Liver (tissue), 9 donors: ENCODE results near the gene HMX2. TPM values are rescaled to one million over a fixed set of nuclear protein-coding genes. Genes with fewer than 3 reads are reported as not detected.
A peak's percentile ranks its signal among the peaks of the same experiment; 100 is the strongest.

Experiments
- DNase-seq: peaks from one replicate; pipeline ENCODE4 v3.0.0-alpha.2; 2017; ENCODE audit warnings: low spot score
- H3K27ac ChIP-seq, 2 donors: one replicate each; pipeline ENCODE4 v1.7.0; 2013; ENCODE audit warnings: inconsistent platforms in 2 of 2, low read length in 2 of 2, control low read depth in 1 of 2, low read depth in 1 of 2, mild to moderate bottlenecking in 1 of 2
- H3K27me3 ChIP-seq, 4 donors: one replicate each; pipeline versions ENCODE4 v1.6.1 to v1.7.0; 2013; ENCODE audit warnings: low read length in 3 of 4, inconsistent platforms in 1 of 4, mild to moderate bottlenecking in 1 of 4, moderate library complexity in 1 of 4; ENCODE audit not compliant: control insufficient read depth in 4 of 4, insufficient read depth in 4 of 4
- H3K36me3 ChIP-seq, 4 donors: one replicate each; pipeline versions ENCODE4 v1.6.1 to v1.7.0; 2013; ENCODE audit warnings: low read length in 3 of 4, mild to moderate bottlenecking in 3 of 4, low read depth in 1 of 4, moderate library complexity in 1 of 4; ENCODE audit not compliant: control insufficient read depth in 4 of 4, insufficient read depth in 3 of 4
- H3K4me1 ChIP-seq, 4 donors: one replicate each; pipeline versions ENCODE4 v1.6.1 to v1.7.0; 2013; ENCODE audit warnings: low read length in 3 of 4, mild to moderate bottlenecking in 3 of 4, moderate library complexity in 1 of 4; ENCODE audit not compliant: control insufficient read depth in 4 of 4, insufficient read depth in 4 of 4
- H3K4me3 ChIP-seq, 3 donors: one replicate each; pipeline versions ENCODE4 v1.6.1 to v1.7.0; 2013; ENCODE audit warnings: low read length in 3 of 3, control low read depth in 1 of 3, low read depth in 1 of 3, mild to moderate bottlenecking in 1 of 3
- H3K9ac ChIP-seq, 2 donors: one replicate each; pipeline ENCODE4 v1.7.0; 2013; ENCODE audit warnings: low read length in 2 of 2, mild to moderate bottlenecking in 2 of 2, moderate library complexity in 2 of 2, control low read depth in 1 of 2, low read depth in 1 of 2
- H3K9me3 ChIP-seq, 4 donors: one replicate each; pipeline versions ENCODE4 v1.6.1 to v1.7.0; 2013; ENCODE audit warnings: low read length in 3 of 4; ENCODE audit not compliant: control insufficient read depth in 4 of 4
- EGR1 ChIP-seq, 2 donors: IDR thresholded peaks; 2 replicates each; pipeline ENCODE4 v1.6.1; 2016 to 2018; ENCODE audit warnings: antibody characterized with exemption in 2 of 2, low read depth in 2 of 2
- FOXA1 ChIP-seq: IDR thresholded peaks from 2 replicates; pipeline ENCODE4 v1.6.1; 2016; ENCODE audit warnings: antibody characterized with exemption
- FOXA2 ChIP-seq: IDR thresholded peaks from 2 replicates; pipeline ENCODE4 v1.6.1; 2016; ENCODE audit warnings: antibody characterized with exemption
- GABPA ChIP-seq, 2 donors: IDR thresholded peaks in 1 of 2; conservative IDR thresholded peaks in 1 of 2; 2 replicates each; pipeline ENCODE4 v1.6.1; 2016; ENCODE audit warnings: antibody characterized with exemption in 2 of 2, mild to moderate bottlenecking in 1 of 2, moderate library complexity in 1 of 2
- HNF4A ChIP-seq, 2 donors: conservative IDR thresholded peaks; 2 replicates each; pipeline ENCODE4 v1.6.1; 2016; ENCODE audit warnings: antibody characterized with exemption in 2 of 2, mild to moderate bottlenecking in 2 of 2
- JUND ChIP-seq, 2 donors: IDR thresholded peaks; 2 replicates each; pipeline ENCODE4 v1.6.1; 2016; ENCODE audit warnings: antibody characterized with exemption in 2 of 2
- MAX ChIP-seq: IDR thresholded peaks from 2 replicates; pipeline ENCODE4 v1.6.1; 2016; ENCODE audit warnings: antibody characterized with exemption
- NR2F2 ChIP-seq: IDR thresholded peaks from 2 replicates; pipeline ENCODE4 v1.6.1; 2016; ENCODE audit warnings: antibody characterized with exemption
- RAD21 ChIP-seq, 2 donors: IDR thresholded peaks; 2 replicates each; pipeline ENCODE4 v1.6.1; 2016; ENCODE audit warnings: antibody characterized with exemption in 2 of 2, mild to moderate bottlenecking in 2 of 2
- RXRA ChIP-seq, 2 donors: IDR thresholded peaks; 2 replicates each; pipeline ENCODE4 v1.6.1; 2017 to 2018; ENCODE audit warnings: antibody characterized with exemption in 2 of 2, mild to moderate bottlenecking in 1 of 2
- SP1 ChIP-seq: IDR thresholded peaks from 2 replicates; pipeline ENCODE4 v1.6.1; 2018; ENCODE audit warnings: antibody characterized with exemption, mild to moderate bottlenecking
- TAF1 ChIP-seq: conservative IDR thresholded peaks from 2 replicates; pipeline ENCODE4 v1.6.1; 2016; ENCODE audit warnings: antibody characterized with exemption, mild to moderate bottlenecking
- YY1 ChIP-seq: IDR thresholded peaks from 2 replicates; pipeline ENCODE4 v1.6.1; 2016; ENCODE audit warnings: antibody characterized with exemption, mild to moderate bottlenecking
- ZBTB33 ChIP-seq: IDR thresholded peaks from 2 replicates; pipeline ENCODE4 v1.6.1; 2016; ENCODE audit warnings: antibody characterized with exemption
- WGBS: extraction: QIAGEN DNeasy Blood & Tissue Kit; methylation state at CpG from one replicate; pipeline ENCODE4 v1.1.7; 2013; 5-methylcytosine and 5-hydroxymethylcytosine counted together
- polyA plus RNA-seq, 2 donors: library from polyadenylated mRNA; stranded (reverse) in 1 of 2; unstranded in 1 of 2; fragments of 200-250 nt in 1 of 2; fragments of >200 nt in 1 of 2; fragmentation: Nextera tagmentation in 1 of 2; extraction: Ambion mirVana in 1 of 2; gene quantifications; one replicate each; pipeline versions ENCODE4 v1.2.1 to v1.2.3, GENCODE V29; 2013 to 2015
- total RNA-seq, 2 donors: library from RNA; depleted of rRNA; stranded (reverse); fragments of >200 nt; gene quantifications; one replicate each; pipeline ENCODE4 v1.2.3, GENCODE V29; 2014
- TF ChIP-seq, protein P1 (sequence below): IDR thresholded peaks from 2 replicates; pipeline ENCODE4 v1.6.1; 2016; ENCODE audit warnings: antibody characterized with exemption, mild to moderate bottlenecking
- TF ChIP-seq, protein P2 (sequence below): IDR thresholded peaks from 2 replicates; pipeline ENCODE4 v1.6.1; 2016; ENCODE audit warnings: antibody characterized with exemption
- donor health status: healthy.
- donor health status: healthy.
- donor health status: healthy.
- donor health status: healthy.
- donor health status: healthy.

Gene HMX2
- total and polyA plus RNA-seq, 4 donors, result not detected

- peak overlapping the region; percentile 33 to 73 for H3K9ac ChIP-seq
- TF ChIP-seq, protein P1, sequence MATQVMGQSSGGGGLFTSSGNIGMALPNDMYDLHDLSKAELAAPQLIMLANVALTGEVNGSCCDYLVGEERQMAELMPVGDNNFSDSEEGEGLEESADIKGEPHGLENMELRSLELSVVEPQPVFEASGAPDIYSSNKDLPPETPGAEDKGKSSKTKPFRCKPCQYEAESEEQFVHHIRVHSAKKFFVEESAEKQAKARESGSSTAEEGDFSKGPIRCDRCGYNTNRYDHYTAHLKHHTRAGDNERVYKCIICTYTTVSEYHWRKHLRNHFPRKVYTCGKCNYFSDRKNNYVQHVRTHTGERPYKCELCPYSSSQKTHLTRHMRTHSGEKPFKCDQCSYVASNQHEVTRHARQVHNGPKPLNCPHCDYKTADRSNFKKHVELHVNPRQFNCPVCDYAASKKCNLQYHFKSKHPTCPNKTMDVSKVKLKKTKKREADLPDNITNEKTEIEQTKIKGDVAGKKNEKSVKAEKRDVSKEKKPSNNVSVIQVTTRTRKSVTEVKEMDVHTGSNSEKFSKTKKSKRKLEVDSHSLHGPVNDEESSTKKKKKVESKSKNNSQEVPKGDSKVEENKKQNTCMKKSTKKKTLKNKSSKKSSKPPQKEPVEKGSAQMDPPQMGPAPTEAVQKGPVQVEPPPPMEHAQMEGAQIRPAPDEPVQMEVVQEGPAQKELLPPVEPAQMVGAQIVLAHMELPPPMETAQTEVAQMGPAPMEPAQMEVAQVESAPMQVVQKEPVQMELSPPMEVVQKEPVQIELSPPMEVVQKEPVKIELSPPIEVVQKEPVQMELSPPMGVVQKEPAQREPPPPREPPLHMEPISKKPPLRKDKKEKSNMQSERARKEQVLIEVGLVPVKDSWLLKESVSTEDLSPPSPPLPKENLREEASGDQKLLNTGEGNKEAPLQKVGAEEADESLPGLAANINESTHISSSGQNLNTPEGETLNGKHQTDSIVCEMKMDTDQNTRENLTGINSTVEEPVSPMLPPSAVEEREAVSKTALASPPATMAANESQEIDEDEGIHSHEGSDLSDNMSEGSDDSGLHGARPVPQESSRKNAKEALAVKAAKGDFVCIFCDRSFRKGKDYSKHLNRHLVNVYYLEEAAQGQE, result no peak
- TF ChIP-seq TAF1, result no peak
- no peak for TF ChIP-seq FOXA1
- TF ChIP-seq HNF4A (conservative IDR thresholded peaks at IDR 0.05), result no peak
- TF ChIP-seq GABPA (IDR thresholded peaks at IDR 0.05 in 1 of 2, conservative IDR thresholded peaks at IDR 0.05 in 1 of 2), result no peak
- no peak for TF ChIP-seq RXRA (IDR thresholded peaks at IDR 0.05)
- 4% methylated on average over 49 of the region's 49 CpGs for WGBS
- peak overlapping the region; percentile 70 to 88 (median 81) for H3K4me3 ChIP-seq
- peak overlapping the region; percentile 60 to 79 for H3K27ac ChIP-seq
- H3K4me1 ChIP-seq, result peaks cover 7 to 30% (median 26%) of the 10 kb centered on the region in 4 donors
- peaks cover 6 to 20% (median 7%) of the 10 kb centered on the region in 4 donors for H3K27me3 ChIP-seq
- H3K36me3 ChIP-seq, result peaks cover 0 to 13% (median 6%) of the 10 kb centered on the region in 4 donors
- DNase-seq, result peak; percentile 67
- no peaks in the 10 kb centered on the region for H3K9me3 ChIP-seq
Measured at GRCh38 chr10:123154711-123155505, 7.0 kb downstream of the HMX2 start.

- Histone ChIP-seq H3K4me3 (no peak overlapping the region), H3K27me3 (peaks cover 5 to 14% (median 6%) of the 10 kb centered on the region in 4 donors), H3K27ac (no peak overlapping the region), H3K9ac (no peak overlapping the region), H3K9me3 (no peaks in the 10 kb centered on the region), H3K36me3 (peaks cover 0 to 19% (median 12%) of the 10 kb centered on the region in 4 donors), H3K4me1 (peaks cover 3 to 21% (median 15%) of the 10 kb centered on the region in 4 donors)
- 92% methylated on average over 2 of the region's 2 CpGs for WGBS
- TF ChIP-seq MAX (no peak), YY1 (no peak), RAD21 (IDR thresholded peaks at IDR 0.05) (no peak), HNF4A (conservative IDR thresholded peaks at IDR 0.05) (no peak)
- no peak for DNase-seq
Measured at GRCh38 chr10:123156078-123156477, 8.1 kb downstream of the HMX2 start.

- Histone ChIP-seq H3K36me3 (peaks cover 0 to 28% (median 22%) of the 10 kb centered on the region in 4 donors), H3K27me3 (peaks cover 0 to 9% (median 1%) of the 10 kb centered on the region in 4 donors), H3K27ac (no peak overlapping the region), H3K9ac (no peak overlapping the region), H3K4me3 (no peak overlapping the region), H3K9me3 (no peaks in the 10 kb centered on the region), H3K4me1 (peaks cover 0 to 18% (median 11%) of the 10 kb centered on the region in 4 donors)
- no peak for DNase-seq
- WGBS, result 64% methylated on average over 3 of the region's 3 CpGs
- no peak for TF ChIP-seq GABPA (IDR thresholded peaks at IDR 0.05 in 1 of 2, conservative IDR thresholded peaks at IDR 0.05 in 1 of 2)
- TF ChIP-seq TAF1, result no peak
- no peak for TF ChIP-seq YY1
- no peak for TF ChIP-seq FOXA1
- TF ChIP-seq, protein P2, sequence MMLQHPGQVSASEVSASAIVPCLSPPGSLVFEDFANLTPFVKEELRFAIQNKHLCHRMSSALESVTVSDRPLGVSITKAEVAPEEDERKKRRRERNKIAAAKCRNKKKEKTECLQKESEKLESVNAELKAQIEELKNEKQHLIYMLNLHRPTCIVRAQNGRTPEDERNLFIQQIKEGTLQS, result no peak
- no peak for TF ChIP-seq JUND (IDR thresholded peaks at IDR 0.05)
- no peak for TF ChIP-seq HNF4A (conservative IDR thresholded peaks at IDR 0.05)
- TF ChIP-seq EGR1 (IDR thresholded peaks at IDR 0.05; ENCODE audit: low read depth in 2 of 2), result no peak
- no peak for TF ChIP-seq ZBTB33
- no peak for TF ChIP-seq SP1
- TF ChIP-seq RAD21 (IDR thresholded peaks at IDR 0.05), result no peak
- TF ChIP-seq, protein P1, result no peak
- TF ChIP-seq NR2F2, result no peak
- no peak for TF ChIP-seq RXRA (IDR thresholded peaks at IDR 0.05)
- TF ChIP-seq FOXA2, result no peak
Measured at GRCh38 chr10:123157210-123157609, 9.3 kb downstream of the HMX2 start.
